Esophagus squamous epithelium (tissue), 4 donors: Measurements from ENCODE around the gene DICER1.

Experiments used
- CTCF ChIP-seq, 6 experiments: fragments of 450-650 bp in 4 of 6; fragments of 200-600 bp in 2 of 6; sonication (generic) in 2 of 6; IDR thresholded peaks; one replicate each; pipeline ENCODE4 v1.5.1; 2016 to 2019; ENCODE audit warnings: antibody characterized with exemption in 6 of 6, mild to moderate bottlenecking in 4 of 6, moderate library complexity in 4 of 6
- POLR2A ChIP-seq, 4 donors: fragments of 450-650 bp; IDR thresholded peaks; one replicate each; pipeline ENCODE4 v1.6.1; 2017; ENCODE audit warnings: antibody characterized with exemption in 4 of 4, mild to moderate bottlenecking in 4 of 4, moderate library complexity in 3 of 4

GRCh38 chr14:95040708-95041476 is 116.4 kb downstream of the DICER1 start:
- TF ChIP-seq CTCF (IDR thresholded peaks at IDR 0.05) (no peak), POLR2A (IDR thresholded peaks at IDR 0.05) (no peak)
